Progenitor cell of endocrine pancreas (in vitro differentiated cells): ENCODE measurements around the gene KCNMB1. TPM values are rescaled to one million over a fixed set of nuclear protein-coding genes. Genes with fewer than 3 reads are reported as not detected.
A peak's percentile ranks its signal among the peaks of the same experiment; 100 is the strongest.
"Not testable (repeated sequence)": the region's sequence is repeated elsewhere in the genome, so short reads cannot be mapped to it uniquely, and the experiment has no call there.

Experiments
- DNase-seq: peaks from one replicate; pipeline ENCODE4 v3.0.0; 2021; ENCODE audit warnings: low spot score; ENCODE audit not compliant: unreplicated experiment
- H3K27ac Mint-ChIP-seq: 2 replicates; pipeline ENCODE4 v1.8.0; 2021; ENCODE audit warnings: mild to moderate bottlenecking, moderate library complexity, mixed read lengths
- H3K27me3 Mint-ChIP-seq: 2 replicates; pipeline ENCODE4 v1.8.0; 2021; ENCODE audit warnings: mixed read lengths
- H3K36me3 Mint-ChIP-seq: 2 replicates; pipeline ENCODE4 v1.8.0; 2022; ENCODE audit warnings: mixed read lengths; ENCODE audit not compliant: insufficient read depth
- H3K4me1 Mint-ChIP-seq: 2 replicates; pipeline ENCODE4 v1.8.0; 2021; ENCODE audit warnings: low read depth, mixed read lengths
- H3K4me3 Mint-ChIP-seq: 2 replicates; pipeline ENCODE4 v1.8.0; 2021; ENCODE audit warnings: low read depth, mild to moderate bottlenecking, moderate library complexity, mixed read lengths
- H3K9me3 Mint-ChIP-seq: 2 replicates; pipeline ENCODE4 v1.8.0; 2021; ENCODE audit warnings: low read depth, mixed read lengths
- total RNA-seq: library from RNA; stranded (reverse); gene quantifications from 2 replicates; pipeline ENCODE4 v1.2.1, GENCODE V29; 2021
- TF ChIP-seq, protein P1 (sequence below): fragments of 200-600 bp; sonication (generic); IDR thresholded peaks from one replicate; pipeline ENCODE4 v1.5.0; 2021; ENCODE audit warnings: antibody characterized with exemption, mild to moderate bottlenecking; ENCODE audit not compliant: unreplicated experiment

Gene KCNMB1
- total RNA-seq, 1 donor from 2014 or later: not detected

DNA sequence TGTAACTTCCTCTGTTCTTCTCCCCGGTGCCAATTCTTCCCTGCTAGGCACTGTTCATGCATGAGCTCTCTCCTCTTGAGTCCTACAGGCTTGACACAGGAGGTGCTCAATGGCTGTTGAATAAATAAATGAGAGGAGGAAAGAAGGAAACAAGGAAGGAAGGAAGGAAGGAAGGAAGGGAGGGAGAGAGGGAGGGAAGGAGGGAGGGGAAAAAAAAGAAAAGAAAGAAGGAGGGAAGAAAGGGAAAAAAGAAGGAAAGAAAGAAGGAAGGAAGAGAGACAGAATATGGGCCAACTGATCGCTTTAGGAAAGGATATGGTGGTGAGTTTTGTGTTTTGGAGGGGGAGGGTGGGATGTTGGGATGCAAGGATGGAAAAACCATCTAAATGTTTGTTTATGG, 6.4 kb downstream of the KCNMB1 start:
- Mint-ChIP-seq H3K27ac (no peak overlapping the region), H3K4me3 (no peak overlapping the region), H3K27me3 (peaks cover 37% of the 10 kb centered on the region), H3K4me1 (no peaks in the 10 kb centered on the region), H3K9me3 (no peaks in the 10 kb centered on the region), H3K36me3 (no peaks in the 10 kb centered on the region)
- TF ChIP-seq, protein P1, sequence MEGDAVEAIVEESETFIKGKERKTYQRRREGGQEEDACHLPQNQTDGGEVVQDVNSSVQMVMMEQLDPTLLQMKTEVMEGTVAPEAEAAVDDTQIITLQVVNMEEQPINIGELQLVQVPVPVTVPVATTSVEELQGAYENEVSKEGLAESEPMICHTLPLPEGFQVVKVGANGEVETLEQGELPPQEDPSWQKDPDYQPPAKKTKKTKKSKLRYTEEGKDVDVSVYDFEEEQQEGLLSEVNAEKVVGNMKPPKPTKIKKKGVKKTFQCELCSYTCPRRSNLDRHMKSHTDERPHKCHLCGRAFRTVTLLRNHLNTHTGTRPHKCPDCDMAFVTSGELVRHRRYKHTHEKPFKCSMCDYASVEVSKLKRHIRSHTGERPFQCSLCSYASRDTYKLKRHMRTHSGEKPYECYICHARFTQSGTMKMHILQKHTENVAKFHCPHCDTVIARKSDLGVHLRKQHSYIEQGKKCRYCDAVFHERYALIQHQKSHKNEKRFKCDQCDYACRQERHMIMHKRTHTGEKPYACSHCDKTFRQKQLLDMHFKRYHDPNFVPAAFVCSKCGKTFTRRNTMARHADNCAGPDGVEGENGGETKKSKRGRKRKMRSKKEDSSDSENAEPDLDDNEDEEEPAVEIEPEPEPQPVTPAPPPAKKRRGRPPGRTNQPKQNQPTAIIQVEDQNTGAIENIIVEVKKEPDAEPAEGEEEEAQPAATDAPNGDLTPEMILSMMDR: no peak
- no peak for DNase-seq

DNA sequence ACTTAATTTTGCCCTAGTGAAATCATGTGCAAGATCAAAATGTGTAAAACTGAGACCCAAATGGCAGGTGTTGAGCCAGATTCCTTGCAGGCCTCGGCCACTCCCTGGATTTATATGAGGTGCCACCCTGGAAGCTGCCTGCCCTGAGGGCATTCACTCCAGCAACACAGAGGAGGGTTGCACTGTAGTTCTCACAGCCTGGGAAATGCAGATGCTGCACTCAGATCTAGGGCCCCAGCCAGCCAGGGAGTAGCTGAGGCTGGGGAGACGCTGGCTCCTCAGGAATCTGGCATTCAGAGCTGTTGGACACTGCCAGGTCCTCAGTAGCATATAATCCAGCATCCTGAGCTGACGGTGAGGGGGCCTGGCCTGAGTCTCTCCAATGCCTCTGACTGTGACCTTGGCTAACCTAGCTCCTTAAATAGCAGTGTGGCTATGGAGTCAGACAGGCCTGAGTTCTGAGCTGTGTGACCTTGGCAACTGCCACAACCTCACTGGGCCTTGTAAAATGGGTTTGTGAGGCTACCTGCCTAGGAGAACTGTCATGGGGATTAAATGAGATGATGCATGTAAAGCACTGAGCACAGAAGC, 8.7 kb downstream of the KCNMB1 start:
- H3K4me1 Mint-ChIP-seq: no peaks in the 10 kb centered on the region
- no peak overlapping the region for H3K4me3 Mint-ChIP-seq
- H3K27ac Mint-ChIP-seq: no peak overlapping the region
- H3K9me3 Mint-ChIP-seq: peaks cover 5% of the 10 kb centered on the region
- peaks cover 24% of the 10 kb centered on the region for H3K27me3 Mint-ChIP-seq
- no peak for DNase-seq
- TF ChIP-seq, protein P1: no peak
- no peaks in the 10 kb centered on the region for H3K36me3 Mint-ChIP-seq

DNA sequence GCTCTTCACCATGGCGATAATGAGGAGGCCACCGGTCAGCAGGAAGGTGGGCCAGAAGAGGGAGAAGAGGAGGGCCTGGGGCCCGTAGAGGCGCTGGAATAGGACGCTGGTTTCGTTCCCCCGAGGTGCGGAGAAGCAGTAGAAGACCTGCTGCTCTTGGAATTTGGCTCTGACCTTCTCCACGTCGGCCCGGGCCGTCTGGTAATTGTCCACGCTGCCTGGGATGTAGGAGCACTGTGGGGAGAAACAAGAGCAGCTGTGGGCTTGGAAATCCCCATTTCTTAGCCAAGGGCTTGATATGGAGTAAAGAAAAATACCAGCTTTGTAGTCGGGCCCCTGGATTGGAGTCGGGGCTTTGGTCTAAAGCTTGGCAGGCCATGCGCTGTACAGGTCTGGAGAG, 10.4 kb downstream of the KCNMB1 start:
- Mint-ChIP-seq H3K27ac (no peak overlapping the region), H3K27me3 (peaks cover 18% of the 10 kb centered on the region), H3K4me1 (no peaks in the 10 kb centered on the region), H3K9me3 (peaks cover 5% of the 10 kb centered on the region), H3K36me3 (no peaks in the 10 kb centered on the region), H3K4me3 (no peak overlapping the region)
- TF ChIP-seq, protein P1: no peak
- no peak for DNase-seq

DNA sequence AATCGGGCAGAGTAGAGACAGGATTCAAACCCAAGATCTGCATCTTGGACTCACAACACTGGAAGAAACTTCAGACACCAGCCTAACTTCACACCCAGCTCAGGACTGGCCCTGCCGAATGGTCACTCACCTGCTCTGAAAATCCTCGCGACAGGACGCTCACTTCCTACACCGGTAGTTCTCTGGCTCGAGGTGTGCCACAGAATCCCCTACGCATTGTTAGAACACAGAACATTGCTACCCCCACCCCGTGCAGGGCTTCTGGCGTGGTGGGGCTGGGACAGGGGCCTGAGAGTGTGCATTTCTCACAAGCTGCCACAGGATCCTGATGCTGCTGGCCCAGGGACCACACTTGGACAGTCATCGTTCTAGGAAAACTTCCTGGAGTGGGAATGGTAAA, 12.1 kb downstream of the KCNMB1 start:
- TF ChIP-seq, protein P1: no peak
- peaks cover 5% of the 10 kb centered on the region for H3K9me3 Mint-ChIP-seq
- DNase-seq: no peak
- no peaks in the 10 kb centered on the region for H3K4me1 Mint-ChIP-seq
- no peak overlapping the region for H3K4me3 Mint-ChIP-seq
- H3K27ac Mint-ChIP-seq: no peak overlapping the region
- H3K27me3 Mint-ChIP-seq: peaks cover 23% of the 10 kb centered on the region
- no peaks in the 10 kb centered on the region for H3K36me3 Mint-ChIP-seq

DNA sequence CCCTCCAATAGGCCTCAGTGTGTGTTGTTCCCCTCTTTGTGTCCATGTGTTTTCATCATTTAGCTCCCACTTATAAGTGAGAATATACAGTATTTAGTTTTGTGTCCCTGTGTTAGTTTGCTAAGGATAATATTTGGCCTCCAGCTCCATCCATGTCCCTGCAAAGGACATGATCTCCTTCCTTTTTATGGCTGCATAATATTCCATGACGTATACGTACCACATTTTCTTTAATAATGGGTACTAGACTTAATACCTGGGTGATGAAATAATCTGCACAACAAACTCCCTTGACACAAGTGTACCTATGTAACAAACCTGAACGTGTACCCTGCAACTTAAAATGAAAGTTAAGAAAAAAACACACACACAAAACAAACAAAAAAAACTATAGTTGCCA, 12.6 kb downstream of the KCNMB1 start:
- not testable (repeated sequence) for H3K9me3 Mint-ChIP-seq, H3K36me3 Mint-ChIP-seq, H3K4me1 Mint-ChIP-seq, H3K4me3 Mint-ChIP-seq, DNase-seq
- Mint-ChIP-seq H3K27me3 (peaks cover 23% of the 10 kb centered on the region), H3K27ac (peak overlapping the region; percentile 15)

DNA sequence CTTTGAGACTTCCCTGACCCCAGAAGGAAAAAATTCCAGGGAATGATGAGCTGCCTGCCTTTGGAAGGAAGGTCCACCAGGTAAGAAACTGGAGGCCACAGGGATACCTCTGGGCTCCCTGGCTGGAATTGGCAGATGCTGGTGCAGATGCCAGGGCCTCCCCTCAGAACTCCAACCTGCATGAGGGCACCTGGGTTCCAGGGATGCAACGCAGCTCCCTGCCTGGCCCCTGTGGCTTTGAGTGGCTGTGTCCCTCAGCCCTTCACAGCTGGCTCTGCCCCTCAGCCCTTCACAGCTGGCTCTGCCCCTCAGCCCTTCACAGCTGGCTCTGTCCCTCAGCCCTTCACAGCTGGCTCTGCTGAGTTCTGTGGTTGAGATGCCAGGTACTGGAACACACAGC, 13.9 kb downstream of the KCNMB1 start:
- no peaks in the 10 kb centered on the region for H3K36me3 Mint-ChIP-seq

More for the DNA sequence above, 13.9 kb downstream of the KCNMB1 start:
- Mint-ChIP-seq H3K4me3 (no peak overlapping the region), H3K9me3 (peaks cover 5% of the 10 kb centered on the region), H3K27me3 (peaks cover 24% of the 10 kb centered on the region), H3K4me1 (no peaks in the 10 kb centered on the region), H3K27ac (no peak overlapping the region)
- no peak for DNase-seq
- TF ChIP-seq, protein P1: no peak
